ENCODE measurements around the gene ATAD1.
"Not testable (repeated sequence)": the region's sequence is repeated elsewhere in the genome, so short reads cannot be mapped to it uniquely, and the experiment has no call there.

ATAD1 gene

DNA sequence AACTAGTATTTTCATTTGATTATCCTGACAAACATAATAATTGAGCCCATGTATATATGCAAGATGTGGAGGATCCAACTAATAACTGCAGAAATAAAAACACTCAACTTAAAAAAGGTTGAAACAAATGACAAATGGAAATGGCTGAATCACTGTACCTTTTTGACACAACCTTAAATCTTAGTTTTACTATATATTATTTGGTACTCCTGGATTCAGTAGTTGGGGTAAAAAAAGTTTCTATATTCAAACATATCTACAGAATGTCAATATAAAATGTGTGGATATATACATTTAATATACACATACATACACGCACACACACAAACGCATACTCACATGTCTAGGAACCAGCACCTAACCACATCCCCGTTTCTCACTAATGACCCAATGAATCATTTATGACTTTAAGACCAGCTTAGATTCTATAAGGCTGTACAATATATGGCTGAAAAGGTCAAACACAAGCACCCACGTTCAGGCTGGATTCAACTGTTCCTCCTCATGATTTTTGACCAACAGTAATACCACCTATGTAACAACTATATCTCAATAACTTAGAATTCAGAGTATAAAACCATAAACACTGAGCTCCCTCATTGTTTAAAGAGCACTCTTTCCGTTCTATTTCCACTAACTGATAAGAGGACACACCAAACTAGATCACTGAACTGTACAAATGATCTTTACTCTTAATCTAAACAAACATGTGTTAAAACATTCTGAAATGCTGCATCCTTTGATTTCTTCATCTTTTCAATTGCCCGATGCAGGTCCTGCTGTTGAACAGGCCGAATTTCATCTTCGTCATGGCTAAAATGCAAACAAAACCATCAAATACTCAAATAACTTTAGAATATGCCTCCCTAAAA lies 63.8 kb downstream of the ATAD1 start:
- no peak for TF ChIP-seq CTCF (conservative IDR thresholded peaks at IDR 0.05)

DNA sequence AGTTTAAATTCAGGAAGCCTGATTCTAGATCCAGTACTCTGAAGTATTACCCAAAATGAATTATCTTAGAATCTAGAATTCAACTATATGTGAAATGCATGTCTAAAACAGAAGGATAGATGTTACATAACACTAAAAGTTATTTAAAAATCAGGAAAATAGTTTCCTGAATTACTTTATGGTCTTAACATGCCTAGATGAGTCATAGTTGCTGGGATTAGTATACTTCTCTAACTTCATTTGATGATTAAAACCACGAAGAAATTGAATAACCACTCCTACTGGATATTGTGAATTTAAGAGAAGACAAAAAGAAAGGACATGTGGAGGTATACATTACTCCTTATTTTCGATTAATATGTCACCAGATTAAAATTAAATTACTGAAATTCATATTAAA lies 65.5 kb downstream of the ATAD1 start:
- H3K27ac ChIP-seq, result no peak overlapping the region
- TF ChIP-seq CTCF (conservative IDR thresholded peaks at IDR 0.05), result no peak

More for the DNA sequence above, 63.8 kb downstream of the ATAD1 start:
- H3K27ac ChIP-seq, result no peak overlapping the region

GRCh38 chr10:87751274-87751673 lies 66.8 kb downstream of the ATAD1 start:
- no peak overlapping the region for H3K27ac ChIP-seq
- TF ChIP-seq CTCF (conservative IDR thresholded peaks at IDR 0.05), result no peak

DNA sequence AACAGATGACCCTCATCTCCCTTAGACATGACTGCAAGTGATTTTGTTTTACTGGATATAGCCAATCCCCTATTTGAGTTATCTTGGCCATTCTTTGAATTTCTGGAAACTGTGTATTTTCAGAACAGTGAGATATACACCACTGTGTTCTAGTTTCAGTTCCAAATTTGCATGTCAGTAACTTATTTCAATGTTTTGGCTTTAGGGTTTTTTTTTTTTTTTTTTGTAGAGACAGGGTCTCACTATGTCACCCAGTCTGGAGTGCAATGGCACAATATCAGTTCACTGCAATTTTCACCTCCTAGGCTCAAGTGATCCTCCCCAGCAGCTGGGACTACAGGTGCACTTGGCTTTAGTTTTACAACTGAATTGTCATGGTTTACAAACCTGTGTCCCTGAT lies 67.2 kb downstream of the ATAD1 start:
- TF ChIP-seq CTCF (conservative IDR thresholded peaks at IDR 0.05), result no peak
- no peak overlapping the region for H3K27ac ChIP-seq

DNA sequence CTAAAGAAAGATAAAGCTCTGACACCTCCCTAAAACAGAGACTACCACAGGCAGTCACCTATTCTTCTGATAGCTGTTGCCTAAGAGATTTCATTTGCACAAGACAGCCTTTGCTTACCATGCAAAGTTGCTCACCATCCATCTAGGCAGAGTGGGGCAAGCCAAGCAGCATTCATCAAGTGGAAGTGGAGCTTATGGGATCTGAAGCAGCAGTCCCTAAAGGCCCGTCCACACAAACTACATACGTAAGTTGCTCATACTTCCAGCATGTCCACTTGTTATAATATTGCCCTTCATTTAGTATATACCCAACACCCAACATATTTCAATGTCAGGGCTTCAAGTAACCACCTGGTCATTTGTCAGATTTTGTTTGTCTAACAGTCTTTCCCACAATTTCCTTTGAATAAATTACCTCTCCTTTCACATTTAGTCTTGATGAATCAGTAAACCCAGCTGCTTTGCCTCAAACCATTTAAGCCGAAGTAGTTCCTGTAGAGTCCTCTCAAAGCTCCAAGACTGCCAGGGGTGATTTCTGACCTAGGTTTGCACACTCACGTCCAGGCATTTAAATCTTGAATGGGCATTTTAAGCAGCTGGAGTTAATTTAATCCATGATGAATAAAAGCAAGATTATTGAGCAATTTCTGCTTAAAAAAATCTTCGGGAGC lies 67.9 kb downstream of the ATAD1 start:
- no peak for TF ChIP-seq CTCF (conservative IDR thresholded peaks at IDR 0.05)
- no peak overlapping the region for H3K27ac ChIP-seq

DNA sequence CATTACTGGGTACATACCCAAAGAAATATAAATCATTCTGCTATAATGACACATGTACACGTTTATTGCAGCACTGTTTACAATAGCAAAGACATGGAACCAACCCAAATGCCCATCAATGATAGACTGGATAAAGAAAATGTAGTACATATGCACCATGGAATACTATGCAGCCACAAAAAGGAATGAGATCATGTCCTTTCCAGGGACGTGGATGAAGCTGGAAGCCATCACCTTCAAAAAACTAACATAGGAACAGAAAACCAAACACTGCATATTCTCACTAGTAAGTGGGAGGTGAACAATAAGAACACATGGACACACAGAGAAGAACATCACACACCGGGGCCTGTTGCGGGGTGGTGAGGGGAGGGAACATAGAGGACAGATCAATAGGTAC lies 69.8 kb downstream of the ATAD1 start:
- H3K27ac ChIP-seq, result not testable (repeated sequence)

DNA sequence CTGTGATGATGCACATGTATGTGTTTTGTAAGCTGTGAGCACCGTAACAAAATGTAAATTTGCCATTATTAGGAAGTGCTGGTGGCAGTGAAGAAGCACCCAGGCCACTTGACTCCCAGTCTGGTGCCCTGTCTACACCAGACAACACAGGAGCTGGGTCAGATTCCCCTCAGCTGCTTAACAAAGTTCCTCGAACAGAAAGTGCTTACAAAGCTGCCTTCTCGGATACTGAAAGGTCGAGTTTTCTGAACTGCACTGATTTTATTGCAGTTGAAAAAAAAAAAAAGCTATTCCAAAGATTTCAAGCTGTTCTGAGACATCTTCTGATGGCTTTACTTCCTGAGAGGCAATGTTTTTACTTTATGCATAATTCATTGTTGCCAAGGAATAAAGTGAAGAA lies 71.1 kb downstream of the ATAD1 start:
- TF ChIP-seq CTCF (conservative IDR thresholded peaks at IDR 0.05), result no peak
- H3K27ac ChIP-seq, result no peak overlapping the region

DNA sequence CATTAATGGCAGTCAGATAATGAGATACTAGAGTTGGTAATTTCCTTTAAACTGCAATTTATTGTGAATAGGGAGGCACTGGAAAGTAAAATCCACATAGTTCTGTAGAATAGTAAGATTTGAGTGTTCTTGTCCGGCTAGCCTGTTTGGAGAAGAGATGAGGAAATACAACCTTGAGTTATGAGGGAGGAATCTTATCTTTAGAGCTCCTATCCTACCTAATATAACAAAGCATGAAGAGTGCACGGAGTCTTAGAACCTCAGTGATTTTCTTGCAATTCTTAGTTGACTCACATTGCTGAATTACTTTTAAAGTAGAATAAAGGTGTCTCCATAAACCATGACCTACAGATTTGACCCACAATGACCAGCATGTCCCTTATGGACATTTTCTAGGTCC lies 73.4 kb downstream of the ATAD1 start:
- no peak overlapping the region for H3K27ac ChIP-seq
- no peak for TF ChIP-seq CTCF (conservative IDR thresholded peaks at IDR 0.05)

DNA sequence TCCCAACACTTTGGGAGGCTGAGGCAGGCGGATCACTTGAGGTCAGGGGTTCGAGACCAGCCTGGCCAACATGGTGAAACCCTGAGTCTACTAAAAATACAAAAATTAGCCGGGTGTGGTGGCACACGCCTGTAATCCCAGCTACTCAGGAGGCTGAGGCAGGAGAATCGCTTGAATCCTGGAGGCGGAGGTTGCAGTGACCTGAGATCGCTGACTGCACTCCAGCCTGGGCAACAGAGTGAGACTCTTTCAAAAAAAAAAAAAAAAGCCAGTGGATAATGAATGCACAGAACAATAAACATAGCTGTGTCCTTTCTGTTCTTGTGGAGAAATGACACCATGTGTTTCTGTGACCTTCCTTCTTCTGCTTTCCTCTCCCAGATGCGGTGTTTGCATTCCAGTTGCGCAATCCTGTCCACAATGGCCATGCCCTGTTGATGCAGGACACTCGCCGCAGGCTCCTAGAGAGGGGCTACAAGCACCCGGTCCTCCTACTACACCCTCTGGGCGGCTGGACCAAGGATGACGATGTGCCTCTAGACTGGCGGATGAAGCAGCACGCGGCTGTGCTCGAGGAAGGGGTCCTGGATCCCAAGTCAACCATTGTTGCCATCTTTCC lies 74.9 kb downstream of the ATAD1 start:
- not testable (repeated sequence) for H3K27ac ChIP-seq

Measured in VCaP (cell line).